HG02973 (cell line): Measurements from ENCODE around the gene TRMT1.

Experiments
- ATAC-seq: cut with Tn5 transposase; IDR thresholded peaks from one replicate; pipeline ENCODE4 v1.9.1; 2021; ENCODE audit warnings: moderate library complexity; ENCODE audit not compliant: unreplicated experiment

The TRMT1 gene

DNA sequence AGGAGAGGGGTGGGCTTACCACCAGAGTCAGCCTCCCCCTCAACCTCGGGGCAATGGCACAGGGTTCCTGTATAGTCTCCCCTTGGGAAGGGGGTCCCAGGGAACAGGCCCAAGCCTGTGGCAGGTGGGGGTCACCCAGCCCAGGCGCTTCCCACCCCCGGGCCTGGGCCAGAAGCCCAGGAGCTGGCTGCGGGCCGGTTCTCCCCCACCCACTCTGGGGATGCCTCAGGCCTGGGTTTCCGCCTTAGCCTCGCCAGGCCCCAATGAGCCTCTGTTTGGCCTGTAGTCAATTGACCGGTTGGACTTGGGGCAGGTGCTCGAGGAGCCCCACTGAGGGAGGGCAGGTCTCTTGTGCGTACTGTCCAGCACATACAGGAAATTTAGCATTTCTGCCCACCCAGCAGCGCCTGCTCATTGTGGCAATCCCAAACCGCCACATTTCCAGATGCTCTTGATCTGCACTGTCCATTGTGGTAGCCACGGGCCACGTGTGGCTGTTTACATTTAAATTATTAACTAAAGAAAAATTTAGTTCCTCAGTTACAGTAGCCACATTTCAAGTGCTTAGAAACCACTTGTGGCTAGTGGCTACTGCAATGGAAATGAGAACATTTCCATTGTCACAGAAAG, 23.8 kb downstream of the TRMT1 start:
- no peak for ATAC-seq

DNA sequence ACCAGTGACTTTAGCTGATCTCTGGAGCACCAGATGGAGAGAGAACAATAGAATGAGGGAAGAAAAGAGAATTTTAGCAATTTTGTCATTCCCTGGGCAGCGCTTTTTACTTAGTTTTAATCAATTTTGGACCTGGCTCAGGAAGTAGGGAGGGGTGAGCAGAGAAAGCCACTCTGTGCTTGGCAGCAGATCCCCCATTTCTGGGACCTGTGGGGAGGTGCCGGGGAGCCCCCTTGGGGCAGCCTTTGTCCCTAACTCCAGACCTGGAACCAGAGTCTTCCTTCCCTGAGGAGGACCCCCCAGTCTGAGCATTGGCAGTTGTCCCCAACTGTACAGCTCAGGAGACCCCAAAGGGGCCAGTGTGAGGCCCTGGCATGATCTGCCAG, 24.4 kb downstream of the TRMT1 start:
- ATAC-seq: no peak

DNA sequence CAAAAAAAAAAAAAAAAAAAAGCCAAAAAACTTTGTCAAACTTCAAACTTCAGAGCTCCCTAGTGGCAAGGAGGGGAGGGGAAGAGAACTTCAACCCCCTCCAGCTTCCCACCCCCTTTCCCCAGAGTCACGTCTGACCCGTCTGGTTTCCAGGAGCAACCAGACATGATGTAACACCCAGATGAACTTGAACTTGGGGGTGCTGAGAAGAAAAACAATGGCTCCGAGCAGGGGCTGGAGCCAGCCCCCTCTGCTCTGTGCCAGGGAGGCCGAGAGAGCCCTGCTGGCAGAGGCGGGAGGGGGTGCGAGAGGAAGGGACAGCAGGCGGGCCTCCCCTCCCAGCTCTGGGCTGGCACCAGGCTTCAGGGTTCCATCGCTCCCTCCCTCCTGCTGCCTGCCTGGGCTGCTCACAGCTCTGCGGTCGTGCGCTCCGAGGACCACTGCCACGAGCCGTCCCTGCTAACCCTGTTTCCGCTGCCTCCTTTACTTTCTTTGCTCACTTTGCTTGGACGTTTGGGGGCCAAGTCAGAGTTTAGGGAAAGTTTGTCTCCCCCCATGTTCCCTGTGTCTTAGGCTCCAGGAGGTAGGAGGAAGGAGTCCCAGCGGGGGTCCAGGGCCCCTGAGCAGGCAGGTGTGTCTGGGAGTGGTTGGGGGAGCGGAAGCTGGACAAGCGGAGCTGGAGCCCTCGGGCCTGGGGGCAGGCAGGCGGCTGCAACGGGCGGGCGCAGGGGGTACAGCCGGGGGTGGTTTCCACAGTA, 25.0 kb downstream of the TRMT1 start:
- no peak for ATAC-seq

GRCh38 chr19:13090511-13091231, 25.9 kb downstream of the TRMT1 start:
- ATAC-seq: no peak

GRCh38 chr19:13089857-13090507, 26.6 kb downstream of the TRMT1 start:
- ATAC-seq: no peak

DNA sequence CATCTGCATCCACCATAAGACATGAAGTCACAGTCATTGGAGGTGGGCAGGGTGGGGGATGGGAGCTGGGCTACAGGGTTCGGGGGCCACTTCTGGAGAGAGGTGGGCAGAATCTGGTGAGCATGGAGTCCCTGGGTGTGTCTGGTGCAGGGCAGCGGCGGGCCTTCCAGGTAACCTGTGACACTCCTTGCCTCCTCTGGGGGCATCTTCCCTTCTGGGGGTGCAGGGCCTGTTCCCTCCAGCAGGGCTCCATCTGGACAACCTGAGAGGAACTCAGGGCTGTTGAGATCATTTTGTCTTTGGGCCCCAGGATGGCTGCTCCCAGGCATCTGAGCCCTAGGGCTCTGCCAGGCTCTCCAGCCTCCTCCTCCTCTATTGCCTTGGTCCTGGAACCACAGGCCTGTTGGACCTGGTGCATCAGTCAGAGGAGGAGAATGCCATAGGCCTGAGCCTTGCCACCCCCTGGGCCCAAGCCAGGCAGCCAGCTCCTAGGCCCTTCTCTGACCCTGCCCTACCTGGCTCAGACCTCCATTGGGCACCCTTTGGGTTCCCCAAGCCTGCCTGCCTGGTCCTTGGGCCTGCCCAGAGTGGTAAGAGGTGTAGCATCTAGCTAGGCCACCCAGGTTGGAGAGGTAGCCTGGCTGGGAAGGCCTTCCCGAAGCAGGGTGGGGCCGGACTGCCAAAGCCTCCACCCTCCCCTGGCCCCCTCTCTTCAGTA, 27.2 kb downstream of the TRMT1 start:
- no peak for ATAC-seq

GRCh38 chr19:13087795-13088537, 28.6 kb downstream of the TRMT1 start:
- no peak for ATAC-seq

GRCh38 chr19:13087295-13087694, 29.2 kb downstream of the TRMT1 start:
- ATAC-seq: no peak

- ATAC-seq: no peak
Measured at GRCh38 chr19:13086341-13086740, 30.2 kb downstream of the TRMT1 start.

GRCh38 chr19:13085666-13086065, 30.9 kb downstream of the TRMT1 start:
- no peak for ATAC-seq

- ATAC-seq: no peak
Measured at GRCh38 chr19:13083627-13084026, 32.9 kb downstream of the TRMT1 start.

DNA sequence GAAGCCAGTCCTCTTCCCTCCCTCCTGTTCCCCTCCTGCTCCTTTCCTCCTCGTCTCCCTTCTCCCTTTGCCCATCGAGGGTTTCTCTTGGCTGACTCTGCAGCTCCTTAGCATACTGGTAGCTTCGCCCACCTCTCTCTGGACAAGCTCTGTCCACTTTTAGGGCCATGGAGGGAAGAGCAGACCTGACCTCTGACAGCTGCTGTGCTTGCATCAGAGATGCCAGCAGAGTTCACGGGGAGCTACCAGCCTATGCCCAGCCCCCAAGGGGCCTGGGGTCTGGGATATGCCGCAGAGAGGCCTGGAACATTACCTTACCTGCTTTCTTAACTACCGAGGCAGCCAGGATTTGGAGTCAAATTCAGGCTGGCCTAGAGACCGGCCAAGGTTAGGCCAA, 33.5 kb downstream of the TRMT1 start:
- no peak for ATAC-seq

DNA sequence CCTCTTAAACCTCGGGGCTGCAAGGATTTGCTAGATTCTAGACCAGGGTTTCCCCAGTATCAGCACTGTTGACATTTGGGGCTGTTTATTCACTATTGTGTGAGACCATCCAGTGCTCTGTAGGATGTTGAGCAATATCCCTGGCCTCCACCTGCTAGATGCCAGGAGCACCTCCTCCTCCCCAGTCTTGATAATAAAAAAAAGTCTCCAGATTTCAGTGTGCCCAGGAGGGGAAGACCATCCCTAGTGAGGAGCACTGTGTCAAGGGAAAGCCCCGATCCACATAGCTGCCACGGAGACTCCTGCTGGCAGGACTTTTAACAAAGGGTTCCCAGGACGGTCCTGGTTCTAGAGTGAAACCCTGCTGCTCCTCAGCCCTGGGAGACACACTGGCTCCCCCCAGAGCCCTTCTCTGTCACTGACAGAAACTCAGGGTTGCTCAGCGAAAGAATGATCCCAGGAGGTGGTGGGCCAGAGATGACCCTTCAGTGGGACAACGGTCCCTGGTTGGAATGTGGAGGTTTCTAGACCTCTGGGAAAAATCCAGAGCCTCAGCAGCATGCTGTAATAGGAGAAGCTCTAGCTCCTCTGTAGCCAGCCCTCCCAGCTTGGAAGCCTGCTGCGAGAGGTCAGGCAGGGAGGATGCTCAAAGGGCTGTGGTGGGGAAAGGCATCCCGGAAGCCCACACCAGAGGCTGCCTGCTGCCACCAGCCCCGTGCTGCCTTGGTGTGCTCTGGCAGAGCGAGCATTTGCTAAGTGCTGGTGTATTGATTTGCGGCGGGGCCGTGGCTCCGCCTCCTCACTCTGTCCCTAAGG, 34.1 kb downstream of the TRMT1 start:
- no peak for ATAC-seq

- ATAC-seq: no peak
Measured at GRCh38 chr19:13079542-13079986, 37.0 kb downstream of the TRMT1 start.

- ATAC-seq: no peak
Measured at GRCh38 chr19:13078897-13079541, 37.5 kb downstream of the TRMT1 start.

DNA sequence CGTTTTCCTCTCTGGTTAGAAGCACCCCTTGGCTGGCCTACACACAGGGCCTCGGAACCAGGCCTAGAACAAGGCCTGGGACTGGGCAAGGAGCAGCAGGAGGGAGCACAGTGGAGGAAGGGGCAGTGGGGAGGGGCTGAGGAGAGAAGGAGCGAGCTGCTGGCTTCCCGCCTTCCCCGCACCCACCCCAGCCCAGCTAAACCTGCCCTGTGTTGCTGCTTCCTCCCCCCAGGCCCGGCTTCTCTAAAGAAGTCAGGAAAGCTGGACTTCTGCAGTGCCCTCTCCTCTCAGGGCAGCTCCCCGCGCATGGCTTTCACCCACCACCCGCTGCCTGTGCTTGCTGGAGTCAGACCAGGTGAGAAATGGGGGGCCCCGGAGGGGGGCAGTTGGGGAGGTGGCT, 38.2 kb downstream of the TRMT1 start:
- no peak for ATAC-seq

- ATAC-seq: no peak
Measured at GRCh38 chr19:13077240-13077639, 39.3 kb downstream of the TRMT1 start.

DNA sequence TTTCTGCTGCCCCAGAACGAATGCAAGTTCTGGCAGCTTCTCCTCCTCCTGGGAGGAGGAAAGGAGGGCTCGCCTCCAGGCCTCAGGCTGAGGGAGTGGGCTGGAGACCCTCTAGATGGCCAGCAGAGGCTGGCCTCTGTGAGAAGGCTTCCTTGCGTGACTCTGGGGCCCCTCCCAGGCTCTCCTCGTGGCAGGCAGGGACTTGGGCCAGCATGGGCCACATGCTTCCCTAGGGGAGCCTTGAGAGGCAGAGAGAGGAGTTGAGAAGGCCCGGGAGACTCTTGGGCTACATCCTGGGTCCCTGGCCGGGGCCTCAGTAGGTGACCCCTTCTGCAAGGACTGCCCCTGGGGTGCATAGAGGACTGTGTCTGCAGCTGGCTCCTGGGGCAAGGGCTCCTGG, 39.8 kb downstream of the TRMT1 start:
- ATAC-seq: no peak

- ATAC-seq: no peak
Measured at GRCh38 chr19:13076320-13076719, 40.2 kb downstream of the TRMT1 start.
